Fibroblast of mammary gland (primary cell): ENCODE data around the gene PSMB11.
A peak's percentile ranks its signal among the peaks of the same experiment; 100 is the strongest.

Experiments used
- DNase-seq: peaks from one replicate; pipeline ENCODE4 v3.0.0-alpha.2; 2010; ENCODE audit warnings: low read depth
- H3K4me3 ChIP-seq: 2 replicates; pipeline ENCODE4 v1.5.1; 2011; ENCODE audit warnings: low read depth, mild to moderate bottlenecking, low read length, moderate library complexity; ENCODE audit not compliant: control insufficient read depth
- CTCF ChIP-seq: conservative IDR thresholded peaks from 2 replicates; pipeline ENCODE4 v1.5.1; 2011; ENCODE audit warnings: low read depth, low read length, inconsistent platforms; ENCODE audit not compliant: control insufficient read depth, insufficient read depth

PSMB11 gene

GRCh38 chr14:23060536-23061260 lies 18.7 kb downstream of the PSMB11 start:
- H3K4me3 ChIP-seq, result no peak overlapping the region
- DNase-seq, result no peak
- TF ChIP-seq CTCF, result no peak

- H3K4me3 ChIP-seq, result no peak overlapping the region
- peak; percentile 94 for DNase-seq
- no peak for TF ChIP-seq CTCF
Observed at GRCh38 chr14:23062002-23062401, 20.0 kb downstream of the PSMB11 start.

GRCh38 chr14:23063601-23064000 lies 21.6 kb downstream of the PSMB11 start:
- no peak overlapping the region for H3K4me3 ChIP-seq
- TF ChIP-seq CTCF, result no peak

GRCh38 chr14:23066368-23066767 lies 24.4 kb downstream of the PSMB11 start:
- H3K4me3 ChIP-seq, result no peak overlapping the region
- TF ChIP-seq CTCF, result no peak
- no peak for DNase-seq

More at GRCh38 chr14:23063601-23064000, 21.6 kb downstream of the PSMB11 start:
- DNase-seq, result no peak

GRCh38 chr14:23066855-23067744 lies 25.1 kb downstream of the PSMB11 start:
- H3K4me3 ChIP-seq, result no peak overlapping the region
- TF ChIP-seq CTCF, result no peak
- no peak for DNase-seq

GRCh38 chr14:23067847-23068788 lies 26.1 kb downstream of the PSMB11 start:
- H3K4me3 ChIP-seq, result peak overlapping the region; percentile 20
- no peak for DNase-seq
- TF ChIP-seq CTCF, result no peak
